SK-N-SH (cell line): ENCODE data around the gene BAIAP2. TPM values are rescaled to one million over a fixed set of nuclear protein-coding genes. Genes with fewer than 3 reads are reported as not detected.

Source experiments
- CTCF ChIA-PET: fragments of 300-600, 350-600 bp; formaldehyde crosslinking; extraction: SDS; loops from one replicate; lab custom pipeline; 2021; lab: Yijun Ruan, JAX
- POLR2A ChIA-PET: fragments of 350-600 bp; sonication (Branson Sonifier 250); formaldehyde crosslinking; extraction: SDS; loops from one replicate; lab custom pipeline; 2020; ENCODE audit warnings: antibody characterized with exemption, inconsistent platforms; lab: Yijun Ruan, JAX
- DNase-seq: peaks from one replicate; pipeline ENCODE4 v3.0.0; 2012
- H2AFZ ChIP-seq: fragments of 200-600 bp; sonication (generic); 2 replicates; pipeline ENCODE4 v1.8.1; 2016; ENCODE audit warnings: antibody characterized with exemption, mild to moderate bottlenecking, low read depth
- H3F3A ChIP-seq: fragments of 200-600 bp; sonication (generic); replicated peaks from 2 replicates; pipeline ENCODE3; 2016; ENCODE audit warnings: antibody characterized with exemption, mild to moderate bottlenecking; ENCODE audit not compliant: insufficient read depth
- H3K27ac ChIP-seq, 2 experiments: fragments of 200-500 bp in 1 of 2; fragments of 200-600 bp in 1 of 2; sonication (Bioruptor generic) in 1 of 2; sonication (generic), shearing (Covaris generic) in 1 of 2; 2 replicates each; pipeline versions ENCODE4 v1.5.1 to v1.6.1; 2014 to 2016; ENCODE audit warnings: low read depth in 2 of 2, inconsistent platforms in 1 of 2, low read length in 1 of 2, mild to moderate bottlenecking in 1 of 2, mixed read lengths in 1 of 2
- H3K27me3 ChIP-seq: fragments of 200-600 bp; sonication (generic), shearing (Covaris generic); 2 replicates; pipeline ENCODE4 v1.6.1; 2016; ENCODE audit warnings: mixed run types; ENCODE audit not compliant: insufficient read depth
- H3K36me3 ChIP-seq, 2 experiments: fragments of 200-500 bp in 1 of 2; fragments of 200-600 bp in 1 of 2; sonication (Bioruptor generic) in 1 of 2; sonication (generic) in 1 of 2; replicated peaks in 1 of 2; 2 replicates each; pipeline versions ENCODE3 to v1.5.1; 2014 to 2016; ENCODE audit warnings: low read length in 1 of 2, mild to moderate bottlenecking in 1 of 2; ENCODE audit not compliant: insufficient read depth in 2 of 2, control insufficient read depth in 1 of 2
- H3K4me1 ChIP-seq, 2 experiments: fragments of 200-500 bp in 1 of 2; fragments of 200-600 bp in 1 of 2; sonication (Bioruptor generic) in 1 of 2; sonication (generic), shearing (Covaris generic) in 1 of 2; 2 replicates each; pipeline versions ENCODE4 v1.5.1 to v1.6.1; 2014 to 2016; ENCODE audit warnings: low read depth in 1 of 2, low read length in 1 of 2, mixed run types in 1 of 2; ENCODE audit not compliant: insufficient read depth in 2 of 2, control insufficient read depth in 1 of 2
- H3K4me2 ChIP-seq: fragments of 200-600 bp; sonication (generic), shearing (Covaris generic); 2 replicates; pipeline ENCODE4 v1.6.1; 2017; ENCODE audit warnings: mixed run types
- H3K4me3 ChIP-seq, 2 experiments: fragments of 200-500 bp in 1 of 2; fragments of 200-600 bp in 1 of 2; sonication (Bioruptor generic) in 1 of 2; sonication (generic), shearing (Covaris generic) in 1 of 2; 2 replicates each; pipeline versions ENCODE4 v1.5.1 to v1.8.1; 2014 to 2016; ENCODE audit warnings: low read depth in 2 of 2, inconsistent platforms in 1 of 2, low read length in 1 of 2, mild to moderate bottlenecking in 1 of 2, mixed read lengths in 1 of 2, moderate library complexity in 1 of 2
- H3K79me2 ChIP-seq: fragments of 200-600 bp; sonication (generic); 2 replicates; pipeline ENCODE4 v1.8.1; 2017; ENCODE audit warnings: mild to moderate bottlenecking; ENCODE audit not compliant: insufficient read depth
- H3K9ac ChIP-seq: fragments of 200-600 bp; sonication (generic); 2 replicates; pipeline ENCODE4 v1.6.1; 2017; ENCODE audit warnings: mixed run types
- H3K9me2 ChIP-seq: fragments of 200-600 bp; sonication (generic); 2 replicates; pipeline ENCODE4 v1.6.1; 2017; ENCODE audit warnings: mixed run types
- H3K9me3 ChIP-seq: fragments of 200-600 bp; sonication (generic); 2 replicates; pipeline ENCODE4 v1.6.1; 2017; ENCODE audit warnings: mixed run types, mild to moderate bottlenecking, moderate library complexity
- H4K20me1 ChIP-seq: fragments of 200-600 bp; sonication (generic); 2 replicates; pipeline ENCODE4 v1.6.1; 2017; ENCODE audit warnings: mild to moderate bottlenecking, mixed run types; ENCODE audit not compliant: insufficient read depth
- CHD2 ChIP-seq: fragments of 150-350 bp; IDR thresholded peaks from 2 replicates; pipeline ENCODE4 v1.6.1; 2018; ENCODE audit warnings: low read length; ENCODE audit not compliant: partially characterized antibody
- ELF1 ChIP-seq: IDR thresholded peaks from 2 replicates; pipeline ENCODE4 v1.4.0; 2012
- EP300 ChIP-seq, 2 experiments: IDR thresholded peaks; 2 replicates each; pipeline versions ENCODE4 v1.4.0 to v1.6.1; 2012; ENCODE audit warnings: borderline replicate concordance in 1 of 2, low read depth in 1 of 2, low read length in 1 of 2
- EZH2phosphoT487 ChIP-seq: fragments of 200-600 bp; sonication (generic); IDR thresholded peaks from 2 replicates; pipeline ENCODE4 v1.6.1; 2017; ENCODE audit warnings: low read depth, mixed run types, mild to moderate bottlenecking, antibody characterized with exemption, moderate library complexity, borderline replicate concordance
- FOXJ3 ChIP-seq: sonication (generic); formaldehyde crosslinking; IDR thresholded peaks from 2 replicates; pipeline ENCODE4 v1.5.1; 2020; ENCODE audit warnings: mild to moderate bottlenecking, missing genetic modification reagents
- JUND ChIP-seq: IDR thresholded peaks from 2 replicates; pipeline ENCODE4 v1.4.0; 2012
- MEF2A ChIP-seq: IDR thresholded peaks from 2 replicates; pipeline ENCODE4 v1.4.0; 2012; ENCODE audit warnings: low read depth, borderline replicate concordance
- POLR2AphosphoS5 ChIP-seq: IDR thresholded peaks from 2 replicates; pipeline ENCODE4 v1.6.1; 2012; ENCODE audit warnings: low read depth, low read length
- RCOR1 ChIP-seq: fragments of 150-350 bp; IDR thresholded peaks from 2 replicates; pipeline ENCODE4 v1.6.1; 2017; ENCODE audit warnings: antibody characterized with exemption, low read length
- RXRA ChIP-seq: IDR thresholded peaks from 2 replicates; pipeline ENCODE4 v1.4.0; 2012; ENCODE audit warnings: low read depth, mild to moderate bottlenecking, borderline replicate concordance
- SMC3 ChIP-seq: IDR thresholded peaks from 2 replicates; pipeline ENCODE4 v1.6.1; 2012; ENCODE audit warnings: low read depth, low read length, improper control_type of control experiment
- TEAD4 ChIP-seq: IDR thresholded peaks from 2 replicates; pipeline ENCODE4 v1.4.0; 2012; ENCODE audit warnings: mild to moderate bottlenecking, borderline replicate concordance; ENCODE audit not compliant: insufficient read depth
- WGBS: methylation state at CpG from one replicate; pipeline ENCODE4 v1.1.6; 2017; ENCODE audit warnings: low lambda C conversion rate; 5-methylcytosine and 5-hydroxymethylcytosine counted together
- polyA plus RNA-seq, 3 experiments: library from polyadenylated mRNA; depleted of rRNA; stranded (reverse); fragments of >200 nt; gene quantifications; 2 replicates each; pipeline ENCODE4 v1.2.3, GENCODE V29; 2012
- TF ChIP-seq, protein P1 (sequence below): fragments of 200-600 bp; sonication (generic); IDR thresholded peaks from 2 replicates; pipeline ENCODE4 v1.6.1; 2017; ENCODE audit warnings: antibody characterized with exemption, mild to moderate bottlenecking, moderate library complexity
- TF ChIP-seq, protein P2 (sequence below): IDR thresholded peaks from 2 replicates; pipeline ENCODE4 v1.4.0; 2012; ENCODE audit warnings: low read depth, borderline replicate concordance

Gene BAIAP2
- polyA plus RNA-seq, 1 of the 3 experiments (the other 2 are of a cell fraction), result 19.8 TPM

DNA sequence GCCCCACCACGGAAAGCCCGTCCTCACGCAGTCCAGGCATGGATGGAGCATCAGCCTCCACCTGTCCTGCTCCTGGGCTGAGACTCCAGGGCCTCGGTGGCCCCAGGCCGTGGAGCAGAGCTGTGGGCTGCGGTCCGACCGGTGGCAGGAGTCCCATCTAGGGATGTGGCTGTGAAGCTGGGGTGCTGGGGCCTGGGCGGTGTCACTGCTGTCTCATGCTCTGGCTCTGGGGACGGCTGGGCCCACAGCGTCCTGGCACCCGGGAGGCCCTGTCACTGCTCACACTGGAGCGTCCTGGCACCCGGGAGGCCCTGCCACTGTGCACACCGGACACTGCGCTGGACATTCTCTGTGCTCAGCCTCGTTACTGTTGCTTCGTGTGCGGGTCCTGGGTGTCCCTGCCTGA, 8.4 kb downstream of the BAIAP2 start:
- DNase-seq, result no peak
- ChIA-PET POLR2A (no interaction called here), CTCF (interaction anchor here (1.0 to 12.5 kb wide), 8 partner anchors 10 to 158 kb away, joined by 3 to 96 read pairs (median 4); no protein-coding TSS in a partner anchor)
- 89% methylated on average over 6 of the region's 19 CpGs for WGBS
- H4K20me1 ChIP-seq, result peaks cover 56% of the 10 kb centered on the region
- H3K4me3 ChIP-seq, result no peak overlapping the region
- TF ChIP-seq SMC3 (no peak), RCOR1 (no peak), JUND (no peak), CHD2 (no peak), MEF2A (no peak), EP300 (IDR thresholded peaks at IDR 0.05; ENCODE audit: borderline replicate concordance in 1 of 2, low read depth in 1 of 2, low read length in 1 of 2) (no peak), POLR2AphosphoS5 (no peak), FOXJ3 (CRISPR knock-in tag) (no peak), RXRA (no peak), EZH2phosphoT487 (no peak), ELF1 (no peak)
- TF ChIP-seq, protein P1, sequence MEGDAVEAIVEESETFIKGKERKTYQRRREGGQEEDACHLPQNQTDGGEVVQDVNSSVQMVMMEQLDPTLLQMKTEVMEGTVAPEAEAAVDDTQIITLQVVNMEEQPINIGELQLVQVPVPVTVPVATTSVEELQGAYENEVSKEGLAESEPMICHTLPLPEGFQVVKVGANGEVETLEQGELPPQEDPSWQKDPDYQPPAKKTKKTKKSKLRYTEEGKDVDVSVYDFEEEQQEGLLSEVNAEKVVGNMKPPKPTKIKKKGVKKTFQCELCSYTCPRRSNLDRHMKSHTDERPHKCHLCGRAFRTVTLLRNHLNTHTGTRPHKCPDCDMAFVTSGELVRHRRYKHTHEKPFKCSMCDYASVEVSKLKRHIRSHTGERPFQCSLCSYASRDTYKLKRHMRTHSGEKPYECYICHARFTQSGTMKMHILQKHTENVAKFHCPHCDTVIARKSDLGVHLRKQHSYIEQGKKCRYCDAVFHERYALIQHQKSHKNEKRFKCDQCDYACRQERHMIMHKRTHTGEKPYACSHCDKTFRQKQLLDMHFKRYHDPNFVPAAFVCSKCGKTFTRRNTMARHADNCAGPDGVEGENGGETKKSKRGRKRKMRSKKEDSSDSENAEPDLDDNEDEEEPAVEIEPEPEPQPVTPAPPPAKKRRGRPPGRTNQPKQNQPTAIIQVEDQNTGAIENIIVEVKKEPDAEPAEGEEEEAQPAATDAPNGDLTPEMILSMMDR, result no peak
- TF ChIP-seq, protein P2, sequence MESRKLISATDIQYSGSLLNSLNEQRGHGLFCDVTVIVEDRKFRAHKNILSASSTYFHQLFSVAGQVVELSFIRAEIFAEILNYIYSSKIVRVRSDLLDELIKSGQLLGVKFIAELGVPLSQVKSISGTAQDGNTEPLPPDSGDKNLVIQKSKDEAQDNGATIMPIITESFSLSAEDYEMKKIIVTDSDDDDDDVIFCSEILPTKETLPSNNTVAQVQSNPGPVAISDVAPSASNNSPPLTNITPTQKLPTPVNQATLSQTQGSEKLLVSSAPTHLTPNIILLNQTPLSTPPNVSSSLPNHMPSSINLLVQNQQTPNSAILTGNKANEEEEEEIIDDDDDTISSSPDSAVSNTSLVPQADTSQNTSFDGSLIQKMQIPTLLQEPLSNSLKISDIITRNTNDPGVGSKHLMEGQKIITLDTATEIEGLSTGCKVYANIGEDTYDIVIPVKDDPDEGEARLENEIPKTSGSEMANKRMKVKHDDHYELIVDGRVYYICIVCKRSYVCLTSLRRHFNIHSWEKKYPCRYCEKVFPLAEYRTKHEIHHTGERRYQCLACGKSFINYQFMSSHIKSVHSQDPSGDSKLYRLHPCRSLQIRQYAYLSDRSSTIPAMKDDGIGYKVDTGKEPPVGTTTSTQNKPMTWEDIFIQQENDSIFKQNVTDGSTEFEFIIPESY, result no peak
- H3K9me2 ChIP-seq, result no peaks in the 10 kb centered on the region
- no peaks in the 10 kb centered on the region for H3K36me3 ChIP-seq
- peaks cover 31 to 63% of the 10 kb centered on the region in 2 experiments; a peak in 3 of 4 replicates for H3K4me1 ChIP-seq
- no peak overlapping the region for H3K27ac ChIP-seq
- peaks cover 56% of the 10 kb centered on the region; the same call in 1 of the 2 replicates for H3K79me2 ChIP-seq
- no peaks in the 10 kb centered on the region for H3K27me3 ChIP-seq
- no peak overlapping the region for H3K4me2 ChIP-seq
- no peaks in the 10 kb centered on the region for H3F3A ChIP-seq
- H3K9me3 ChIP-seq, result no peaks in the 10 kb centered on the region
- H3K9ac ChIP-seq, result no peak overlapping the region
- H2AFZ ChIP-seq, result no peak overlapping the region

DNA sequence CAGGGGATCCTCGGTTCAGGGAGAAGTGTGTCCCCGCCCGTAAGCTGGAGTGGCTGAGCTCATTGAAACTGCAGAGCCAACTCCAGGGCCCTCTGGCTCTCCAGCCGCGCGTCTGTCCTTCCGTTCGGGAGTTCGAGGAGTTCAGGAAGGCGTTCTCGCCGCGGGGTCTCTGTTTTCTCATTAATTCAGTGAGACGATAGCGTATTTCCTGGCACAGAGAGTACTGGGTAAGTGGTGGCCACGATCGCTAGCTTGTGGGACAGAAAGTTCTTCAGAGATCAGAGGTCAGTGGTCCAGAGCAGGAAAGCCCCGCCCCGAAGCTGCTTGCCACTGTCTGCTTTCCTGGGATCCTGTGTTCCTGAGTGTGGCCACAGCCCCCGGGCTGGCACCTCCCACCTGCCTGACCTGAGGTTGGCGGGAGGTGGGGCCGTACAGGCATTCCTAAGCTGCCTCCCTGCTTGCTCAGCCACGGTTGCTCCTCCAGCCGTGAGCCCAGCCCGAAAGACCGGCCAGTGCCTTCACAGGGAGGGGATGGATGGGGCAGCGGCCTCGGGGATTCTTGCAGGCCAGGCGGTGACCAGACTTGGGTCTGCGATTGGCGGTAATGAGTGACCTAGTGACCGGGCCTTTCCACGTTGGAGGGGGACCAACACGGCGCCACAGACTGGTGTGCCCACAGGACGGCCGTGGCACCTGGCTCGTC, 8.9 kb downstream of the BAIAP2 start:
- no peaks in the 10 kb centered on the region for H3F3A ChIP-seq
- H3K27me3 ChIP-seq, result no peaks in the 10 kb centered on the region
- ChIA-PET CTCF (interaction anchor here (0.6 to 12.5 kb wide), 7 partner anchors 10 to 157 kb away, joined by 3 to 96 read pairs (median 3); no protein-coding TSS in a partner anchor), POLR2A (no interaction called here)
- WGBS, result 87% methylated on average over 38 of the region's 38 CpGs
- H3K4me2 ChIP-seq, result no peak overlapping the region
- H2AFZ ChIP-seq, result no peak overlapping the region
- peaks cover 31 to 58% of the 10 kb centered on the region in 2 experiments; a peak in 3 of 4 replicates for H3K4me1 ChIP-seq
- no peak overlapping the region for H3K4me3 ChIP-seq
- H3K36me3 ChIP-seq, result no peaks in the 10 kb centered on the region
- H3K27ac ChIP-seq, result no peak overlapping the region
- peaks cover 56% of the 10 kb centered on the region for H4K20me1 ChIP-seq
- H3K79me2 ChIP-seq, result peaks cover 51% of the 10 kb centered on the region; the same call in 1 of the 2 replicates
- no peaks in the 10 kb centered on the region for H3K9me3 ChIP-seq
- DNase-seq, result peak; percentile 44
- no peak overlapping the region for H3K9ac ChIP-seq
- H3K9me2 ChIP-seq, result no peaks in the 10 kb centered on the region
- TF ChIP-seq TEAD4 (no peak), EP300 (IDR thresholded peaks at IDR 0.05; ENCODE audit: borderline replicate concordance in 1 of 2, low read depth in 1 of 2, low read length in 1 of 2) (no peak)
